ENCODE data around the gene AATK.
"Not testable (repeated sequence)": the region's sequence is repeated elsewhere in the genome, so short reads cannot be mapped to it uniquely, and the experiment has no call there.

Gene AATK

DNA sequence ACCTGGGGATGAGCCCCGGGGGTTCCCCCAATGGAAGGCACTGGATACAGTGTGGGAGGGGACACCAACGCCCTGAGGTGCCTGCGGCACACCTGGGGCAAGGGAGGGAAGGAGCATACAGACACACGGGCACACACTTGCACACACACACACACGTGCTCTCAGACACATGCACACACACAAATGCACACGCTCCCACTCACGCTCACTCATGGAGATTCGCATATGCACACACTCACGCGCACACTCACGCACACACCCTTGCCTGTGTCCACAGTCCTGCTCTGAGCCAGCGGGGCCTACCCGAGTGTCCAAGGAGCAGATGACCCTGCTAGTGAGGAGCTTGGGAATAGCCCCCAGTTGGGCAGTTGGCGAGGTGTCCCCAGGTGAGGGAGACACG lies 17.4 kb downstream of the AATK start:
- H3K27ac ChIP-seq (ENCODE audit: low read length): no peak overlapping the region
- H3K4me1 ChIP-seq (ENCODE audit: control insufficient read depth in 1 of 2, insufficient read depth in 2 of 2, low read length in 2 of 2): no peaks in the 10 kb centered on the region
- no peak overlapping the region for H3K4me3 ChIP-seq (ENCODE audit: low read depth in 1 of 2, low read length in 2 of 2)
- no peaks in the 10 kb centered on the region for H3K9me3 ChIP-seq (ENCODE audit: control insufficient read depth in 1 of 2, low read length in 2 of 2)
- H3K27me3 ChIP-seq (ENCODE audit: low read depth, low read length): no peaks in the 10 kb centered on the region
- no peaks in the 10 kb centered on the region for H3K36me3 ChIP-seq (ENCODE audit: control insufficient read depth in 1 of 2, insufficient read depth in 2 of 2, low read length in 2 of 2)

DNA sequence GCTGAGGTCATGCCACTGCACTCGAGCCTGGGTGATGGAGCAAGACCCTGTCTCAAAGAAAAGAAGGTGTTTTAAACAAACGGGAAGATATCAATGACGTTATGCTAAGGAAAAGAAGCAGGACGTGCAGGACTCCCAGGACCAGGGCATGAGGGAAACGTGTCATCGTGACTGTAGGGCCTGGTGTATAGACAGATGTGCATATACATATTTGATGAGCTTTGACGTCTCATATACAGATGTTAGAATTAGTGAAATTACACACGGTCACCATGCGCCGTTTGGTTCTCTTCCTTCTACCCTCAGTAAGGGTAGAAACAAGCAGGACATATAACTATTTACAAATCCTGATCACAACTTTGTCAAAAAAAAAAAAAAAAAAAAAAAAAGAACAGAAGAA lies 18.3 kb downstream of the AATK start:
- Histone ChIP-seq H3K27ac (ENCODE audit: low read length) (no peak overlapping the region), H3K9me3 (ENCODE audit: control insufficient read depth in 1 of 2, low read length in 2 of 2) (no peaks in the 10 kb centered on the region), H3K27me3 (ENCODE audit: low read depth, low read length) (no peaks in the 10 kb centered on the region), H3K36me3 (ENCODE audit: control insufficient read depth in 1 of 2, insufficient read depth in 2 of 2, low read length in 2 of 2) (no peaks in the 10 kb centered on the region), H3K4me1 (ENCODE audit: control insufficient read depth in 1 of 2, insufficient read depth in 2 of 2, low read length in 2 of 2) (peaks cover 0 to 4% of the 10 kb centered on the region in 2 donors), H3K4me3 (ENCODE audit: low read depth in 1 of 2, low read length in 2 of 2) (no peak overlapping the region)

DNA sequence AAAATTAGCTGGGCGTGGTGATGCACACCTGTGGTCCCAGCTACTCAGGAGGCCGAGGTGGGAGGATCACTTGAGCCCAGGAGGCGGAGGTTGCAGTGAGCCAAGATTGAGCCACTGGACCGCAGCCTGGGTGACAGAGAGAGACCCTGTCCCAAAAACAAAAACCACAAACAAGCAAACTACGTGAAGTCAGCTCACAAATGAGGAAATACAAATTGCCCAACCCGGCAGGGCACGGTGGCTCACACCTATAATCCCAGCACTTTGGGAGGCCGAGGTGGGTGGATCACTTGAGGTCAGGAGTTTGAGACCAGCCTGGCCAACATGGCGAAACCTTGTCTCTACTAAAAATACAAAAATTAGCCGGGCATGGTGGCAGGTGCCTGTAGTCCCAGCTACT lies 19.8 kb downstream of the AATK start:
- H3K27me3 ChIP-seq (ENCODE audit: low read depth, low read length); H3K9me3 ChIP-seq (ENCODE audit: control insufficient read depth in 1 of 2, low read length in 2 of 2); H3K4me3 ChIP-seq (ENCODE audit: low read depth in 1 of 2, low read length in 2 of 2); H3K36me3 ChIP-seq (ENCODE audit: control insufficient read depth in 1 of 2, insufficient read depth in 2 of 2, low read length in 2 of 2); H3K27ac ChIP-seq (ENCODE audit: low read length); H3K4me1 ChIP-seq (ENCODE audit: control insufficient read depth in 1 of 2, insufficient read depth in 2 of 2, low read length in 2 of 2): not testable (repeated sequence)

DNA sequence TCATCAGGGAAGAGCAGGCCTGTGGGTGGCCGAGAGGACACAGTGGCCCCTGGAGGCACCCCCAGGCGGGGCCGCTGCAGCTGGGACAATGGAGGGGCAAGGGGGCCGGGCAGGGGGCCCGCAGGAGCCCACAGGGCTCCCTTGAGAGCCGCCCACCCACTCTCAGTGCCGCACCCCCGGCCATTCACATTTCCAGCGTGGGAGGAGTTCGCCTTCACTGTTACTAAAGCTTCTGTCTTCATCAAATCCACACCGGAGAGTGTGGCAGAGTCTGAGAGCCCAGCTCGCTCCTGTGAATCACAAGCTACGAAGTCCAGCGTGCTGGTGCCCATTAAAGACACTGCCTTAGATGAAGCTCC lies 21.6 kb downstream of the AATK start:
- H3K9me3 ChIP-seq (ENCODE audit: control insufficient read depth in 1 of 2, low read length in 2 of 2): no peaks in the 10 kb centered on the region

DNA sequence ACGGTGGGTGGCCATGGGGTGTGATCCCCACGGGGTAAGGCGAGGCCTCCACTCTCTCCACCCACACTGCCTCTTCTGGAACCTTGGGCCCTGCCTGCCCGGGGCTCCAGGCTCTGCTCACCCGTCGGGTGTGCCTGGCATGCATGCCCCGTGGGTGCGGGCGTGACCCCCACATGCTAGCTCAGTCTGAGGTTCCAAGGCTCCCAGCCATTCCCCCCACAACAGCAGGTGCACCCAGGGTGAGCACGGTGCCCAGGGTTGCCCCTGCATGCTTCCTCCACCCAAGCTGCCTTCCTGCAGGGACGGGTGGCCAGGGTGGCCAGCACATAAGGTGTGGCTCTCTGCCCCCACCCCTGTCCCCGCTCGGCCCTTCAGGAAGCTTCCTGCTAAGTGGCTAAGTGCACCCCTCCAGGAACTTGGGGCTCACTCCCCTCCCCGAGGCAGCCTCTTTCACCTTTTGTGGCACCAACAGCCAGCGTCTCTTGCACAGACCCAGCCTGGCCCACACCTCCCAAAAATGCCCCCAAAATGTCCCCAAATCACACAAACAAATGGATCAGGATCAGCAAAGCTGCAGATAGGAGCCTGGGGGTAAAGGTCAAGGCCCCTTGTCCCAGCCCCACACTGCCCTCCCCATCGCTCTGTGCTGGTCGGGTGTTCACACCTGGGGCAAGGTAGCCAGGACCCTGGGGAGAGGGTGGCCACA lies 22.2 kb downstream of the AATK start:
- Histone ChIP-seq H3K4me1 (ENCODE audit: control insufficient read depth in 1 of 2, insufficient read depth in 2 of 2, low read length in 2 of 2) (peaks cover 0 to 9% of the 10 kb centered on the region in 2 donors), H3K36me3 (ENCODE audit: control insufficient read depth in 1 of 2, insufficient read depth in 2 of 2, low read length in 2 of 2) (no peaks in the 10 kb centered on the region), H3K4me3 (ENCODE audit: low read depth in 1 of 2, low read length in 2 of 2) (no peak overlapping the region), H3K27ac (ENCODE audit: low read length) (no peak overlapping the region), H3K9me3 (ENCODE audit: control insufficient read depth in 1 of 2, low read length in 2 of 2) (no peaks in the 10 kb centered on the region), H3K27me3 (ENCODE audit: low read depth, low read length) (no peaks in the 10 kb centered on the region)

More for the DNA sequence above, 21.6 kb downstream of the AATK start:
- Histone ChIP-seq H3K27ac (ENCODE audit: low read length) (no peak overlapping the region), H3K4me3 (ENCODE audit: low read depth in 1 of 2, low read length in 2 of 2) (no peak overlapping the region), H3K36me3 (ENCODE audit: control insufficient read depth in 1 of 2, insufficient read depth in 2 of 2, low read length in 2 of 2) (no peaks in the 10 kb centered on the region), H3K4me1 (ENCODE audit: control insufficient read depth in 1 of 2, insufficient read depth in 2 of 2, low read length in 2 of 2) (peaks cover 0 to 9% of the 10 kb centered on the region in 2 donors), H3K27me3 (ENCODE audit: low read depth, low read length) (no peaks in the 10 kb centered on the region)

DNA sequence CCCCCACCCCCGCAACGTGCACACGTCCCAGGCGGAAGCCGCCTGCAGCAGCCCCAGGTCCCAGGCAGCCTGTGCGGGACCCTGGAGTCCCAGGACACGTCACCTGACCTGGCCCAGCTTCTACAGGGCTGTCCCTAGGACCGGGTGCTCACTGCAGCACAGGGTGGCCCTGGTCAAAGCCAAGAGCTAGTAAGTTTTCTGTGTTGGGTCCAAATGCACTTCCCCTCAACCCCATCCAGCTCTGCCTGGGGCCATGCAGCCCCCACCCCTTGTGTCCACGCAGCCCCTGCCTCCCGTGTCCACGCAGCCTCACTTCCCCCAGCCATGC lies 22.9 kb downstream of the AATK start:
- Histone ChIP-seq H3K4me3 (ENCODE audit: low read depth in 1 of 2, low read length in 2 of 2) (no peak overlapping the region), H3K27me3 (ENCODE audit: low read depth, low read length) (no peaks in the 10 kb centered on the region), H3K9me3 (ENCODE audit: control insufficient read depth in 1 of 2, low read length in 2 of 2) (no peaks in the 10 kb centered on the region), H3K36me3 (ENCODE audit: control insufficient read depth in 1 of 2, insufficient read depth in 2 of 2, low read length in 2 of 2) (no peaks in the 10 kb centered on the region), H3K4me1 (ENCODE audit: control insufficient read depth in 1 of 2, insufficient read depth in 2 of 2, low read length in 2 of 2) (peaks cover 0 to 9% of the 10 kb centered on the region in 2 donors), H3K27ac (ENCODE audit: low read length) (no peak overlapping the region)

DNA sequence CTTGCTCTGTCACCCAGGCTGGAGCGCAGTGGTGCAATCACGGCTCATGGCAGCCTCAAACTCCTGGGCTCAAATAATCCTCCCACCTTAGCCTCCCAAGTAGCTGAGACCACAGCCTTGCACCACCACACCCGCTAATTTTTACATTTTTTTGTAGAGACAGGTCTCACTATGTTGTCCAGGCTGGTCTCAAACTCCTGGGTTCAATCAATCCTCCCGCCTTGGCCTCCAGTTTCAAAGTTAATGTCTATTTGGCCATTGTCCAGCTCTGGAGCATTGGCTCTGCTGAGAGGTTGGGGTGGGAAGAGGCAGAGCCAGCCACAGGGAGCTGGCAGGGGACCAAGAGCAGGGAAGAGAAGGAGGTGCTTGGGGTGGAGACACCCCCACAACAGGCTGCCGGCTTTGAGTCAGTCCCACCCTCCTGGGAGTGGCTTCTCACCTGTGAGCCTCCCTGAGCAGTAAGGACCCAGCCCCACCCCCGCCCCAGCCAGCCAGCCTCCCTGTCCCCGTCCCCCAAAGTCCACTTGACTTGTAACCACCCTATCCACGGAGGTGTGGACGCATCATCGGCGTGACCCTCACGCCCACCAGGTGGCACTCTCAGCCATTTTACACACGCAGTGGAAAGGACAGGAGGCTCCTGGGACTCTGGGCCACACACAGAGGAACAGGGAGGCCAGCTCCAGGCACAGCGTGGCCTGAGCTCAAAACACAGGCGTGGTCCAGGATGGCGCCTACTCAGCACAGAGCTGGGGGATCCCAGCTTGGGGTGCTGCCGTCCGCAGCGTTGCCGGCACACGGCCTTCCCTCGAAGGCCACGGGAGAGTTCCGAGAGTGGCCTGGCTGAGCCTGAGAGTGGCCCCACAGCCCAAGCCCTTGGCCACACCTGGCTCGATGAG lies 23.5 kb downstream of the AATK start:
- Histone ChIP-seq H3K4me3 (ENCODE audit: low read depth in 1 of 2, low read length in 2 of 2) (no peak overlapping the region), H3K4me1 (ENCODE audit: control insufficient read depth in 1 of 2, insufficient read depth in 2 of 2, low read length in 2 of 2) (peaks cover 0 to 9% of the 10 kb centered on the region in 2 donors), H3K27ac (ENCODE audit: low read length) (no peak overlapping the region)

DNA sequence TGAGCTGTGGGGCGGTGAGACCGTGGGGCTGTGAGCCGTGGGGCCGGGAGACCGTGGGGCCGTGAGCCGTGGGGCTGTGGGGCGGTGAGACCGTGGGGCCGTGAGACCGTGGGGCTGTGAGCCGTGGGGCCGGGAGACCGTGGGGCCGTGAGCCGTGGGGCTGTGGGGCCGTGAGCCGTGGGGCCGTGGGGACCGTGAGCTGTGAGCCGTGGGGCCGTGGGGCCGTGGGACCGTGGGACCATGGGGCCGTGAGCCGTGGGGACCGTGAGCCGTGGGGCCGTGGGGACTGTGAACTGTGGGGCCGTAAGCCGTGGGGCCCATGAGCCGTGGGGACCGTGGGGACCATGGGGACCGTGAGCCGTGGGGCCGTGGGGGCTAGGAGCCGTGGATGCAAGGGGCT lies 25.3 kb downstream of the AATK start:
- Histone ChIP-seq H3K27ac (ENCODE audit: low read length) (no peak overlapping the region), H3K36me3 (ENCODE audit: control insufficient read depth in 1 of 2, insufficient read depth in 2 of 2, low read length in 2 of 2) (no peaks in the 10 kb centered on the region), H3K9me3 (ENCODE audit: control insufficient read depth in 1 of 2, low read length in 2 of 2) (no peaks in the 10 kb centered on the region), H3K4me3 (ENCODE audit: low read depth in 1 of 2, low read length in 2 of 2) (no peak overlapping the region), H3K4me1 (ENCODE audit: control insufficient read depth in 1 of 2, insufficient read depth in 2 of 2, low read length in 2 of 2) (peaks cover 0 to 9% of the 10 kb centered on the region in 2 donors), H3K27me3 (ENCODE audit: low read depth, low read length) (no peaks in the 10 kb centered on the region)

More for the DNA sequence above, 23.5 kb downstream of the AATK start:
- Histone ChIP-seq H3K9me3 (ENCODE audit: control insufficient read depth in 1 of 2, low read length in 2 of 2) (no peaks in the 10 kb centered on the region), H3K36me3 (ENCODE audit: control insufficient read depth in 1 of 2, insufficient read depth in 2 of 2, low read length in 2 of 2) (no peaks in the 10 kb centered on the region), H3K27me3 (ENCODE audit: low read depth, low read length) (no peaks in the 10 kb centered on the region)

DNA sequence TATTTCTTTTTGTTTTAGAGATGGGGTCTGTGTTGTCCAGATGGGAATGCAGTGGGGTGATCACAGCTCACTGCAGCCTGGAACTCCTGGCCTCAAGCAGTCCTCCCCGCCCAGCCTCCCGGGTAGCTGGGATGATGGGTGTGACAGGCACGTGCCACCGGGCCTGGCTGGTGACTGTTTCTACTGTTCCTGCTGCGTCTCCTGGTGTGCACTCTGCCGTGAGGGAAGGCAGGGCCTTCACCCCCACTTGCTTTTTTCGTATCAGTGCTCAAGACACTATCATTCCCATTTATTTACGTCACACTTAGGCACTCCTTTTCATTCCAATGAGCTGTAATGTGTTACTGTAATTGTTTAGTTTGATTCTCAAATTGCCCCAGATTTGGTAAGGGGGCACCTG lies 26.0 kb downstream of the AATK start:
- Histone ChIP-seq H3K4me3 (ENCODE audit: low read depth in 1 of 2, low read length in 2 of 2) (no peak overlapping the region), H3K9me3 (ENCODE audit: control insufficient read depth in 1 of 2, low read length in 2 of 2) (no peaks in the 10 kb centered on the region), H3K27ac (ENCODE audit: low read length) (no peak overlapping the region), H3K27me3 (ENCODE audit: low read depth, low read length) (no peaks in the 10 kb centered on the region), H3K36me3 (ENCODE audit: control insufficient read depth in 1 of 2, insufficient read depth in 2 of 2, low read length in 2 of 2) (no peaks in the 10 kb centered on the region), H3K4me1 (ENCODE audit: control insufficient read depth in 1 of 2, insufficient read depth in 2 of 2, low read length in 2 of 2) (peaks cover 0 to 9% of the 10 kb centered on the region in 2 donors)

DNA sequence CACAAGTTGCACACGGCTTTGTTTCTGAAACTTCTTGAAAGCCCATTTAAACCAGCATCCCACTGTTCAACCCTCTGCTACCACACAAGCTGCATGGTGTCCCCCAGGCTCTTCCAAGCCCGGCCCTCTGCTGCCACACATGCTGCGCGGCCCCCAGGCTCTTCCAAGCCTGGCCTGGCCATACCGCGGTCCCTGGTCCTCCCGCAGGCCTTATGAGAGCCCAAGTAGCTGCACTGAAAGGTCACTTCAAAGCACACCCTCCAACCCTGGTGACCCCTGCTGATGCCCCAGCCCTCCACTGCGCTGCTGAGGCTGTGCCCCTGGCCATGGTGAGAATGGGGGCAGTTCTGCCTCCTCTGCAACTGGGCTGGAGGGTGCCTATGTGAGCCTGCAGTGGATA lies 26.6 kb downstream of the AATK start:
- Histone ChIP-seq H3K9me3 (ENCODE audit: control insufficient read depth in 1 of 2, low read length in 2 of 2) (no peaks in the 10 kb centered on the region), H3K36me3 (ENCODE audit: control insufficient read depth in 1 of 2, insufficient read depth in 2 of 2, low read length in 2 of 2) (no peaks in the 10 kb centered on the region), H3K4me3 (ENCODE audit: low read depth in 1 of 2, low read length in 2 of 2) (no peak overlapping the region), H3K27ac (ENCODE audit: low read length) (no peak overlapping the region), H3K27me3 (ENCODE audit: low read depth, low read length) (no peaks in the 10 kb centered on the region), H3K4me1 (ENCODE audit: control insufficient read depth in 1 of 2, insufficient read depth in 2 of 2, low read length in 2 of 2) (peaks cover 0 to 9% of the 10 kb centered on the region in 2 donors)

DNA sequence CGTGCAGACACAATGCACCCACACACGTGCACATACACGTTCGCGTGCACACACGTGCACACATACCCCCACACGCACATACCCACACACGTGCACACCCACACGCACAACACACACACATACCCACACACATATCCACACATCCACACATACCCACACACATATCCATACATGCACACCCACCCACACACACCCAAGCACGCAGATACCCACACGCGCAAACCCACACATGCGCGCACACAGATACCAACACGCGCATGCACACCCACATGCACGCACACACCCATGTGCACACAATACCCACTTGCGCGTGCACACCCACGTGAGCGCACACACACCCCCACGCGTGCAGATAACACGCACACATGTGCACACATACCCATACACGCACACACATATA lies 27.5 kb downstream of the AATK start:
- no peak overlapping the region for H3K27ac ChIP-seq (ENCODE audit: low read length)
- peaks cover 0 to 9% of the 10 kb centered on the region in 2 donors for H3K4me1 ChIP-seq (ENCODE audit: control insufficient read depth in 1 of 2, insufficient read depth in 2 of 2, low read length in 2 of 2)
- no peaks in the 10 kb centered on the region for H3K36me3 ChIP-seq (ENCODE audit: control insufficient read depth in 1 of 2, insufficient read depth in 2 of 2, low read length in 2 of 2)
- H3K9me3 ChIP-seq (ENCODE audit: control insufficient read depth in 1 of 2, low read length in 2 of 2): no peaks in the 10 kb centered on the region
- H3K4me3 ChIP-seq (ENCODE audit: low read depth in 1 of 2, low read length in 2 of 2): no peak overlapping the region
- H3K27me3 ChIP-seq (ENCODE audit: low read depth, low read length): no peaks in the 10 kb centered on the region

Measured in muscle layer of duodenum (tissue), 2 donors.